H9 (cell line): ENCODE results near the gene PRKAR2B. TPM values are rescaled to one million over a fixed set of nuclear protein-coding genes. Genes with fewer than 3 reads are reported as not detected.

Source experiments
- DNase-seq: peaks from one replicate; pipeline ENCODE4 v3.0.0-alpha.2; 2017
- H2AFZ ChIP-seq: one replicate; pipeline ENCODE4 v1.6.1; 2013; ENCODE audit warnings: mild to moderate bottlenecking, low read length, control low read depth, moderate library complexity
- H2AK5ac ChIP-seq: 2 replicates; pipeline ENCODE4 v1.6.1; 2013; ENCODE audit warnings: low read length, control low read depth, mixed read lengths; ENCODE audit not compliant: insufficient read length
- H2BK120ac ChIP-seq: one replicate; pipeline ENCODE4 v1.6.1; 2013; ENCODE audit warnings: low read depth, mild to moderate bottlenecking, low read length, control low read depth, inconsistent platforms; ENCODE audit not compliant: poor library complexity, severe bottlenecking
- H2BK12ac ChIP-seq: 2 replicates; pipeline ENCODE4 v1.6.1; 2013; ENCODE audit warnings: low read length, control low read depth, mixed read lengths, low read depth; ENCODE audit not compliant: insufficient read length
- H2BK15ac ChIP-seq: 2 replicates; pipeline ENCODE4 v1.6.1; 2013; ENCODE audit warnings: low read depth, low read length, control low read depth
- H2BK20ac ChIP-seq: one replicate; pipeline ENCODE4 v1.6.1; 2013; ENCODE audit warnings: low read depth, mild to moderate bottlenecking, low read length, control low read depth, inconsistent platforms; ENCODE audit not compliant: poor library complexity, severe bottlenecking
- H2BK5ac ChIP-seq: 2 replicates; pipeline ENCODE4 v1.6.1; 2013; ENCODE audit warnings: low read length, control low read depth, mixed read lengths; ENCODE audit not compliant: insufficient read length
- H3K14ac ChIP-seq: 2 replicates; pipeline ENCODE4 v1.6.1; 2013; ENCODE audit warnings: low read length, control low read depth; ENCODE audit not compliant: insufficient read depth
- H3K18ac ChIP-seq: 2 replicates; pipeline ENCODE4 v1.6.1; 2013; ENCODE audit warnings: low read depth, mild to moderate bottlenecking, mixed read lengths, low read length, control low read depth; ENCODE audit not compliant: insufficient read length
- H3K23ac ChIP-seq: 2 replicates; pipeline ENCODE4 v1.6.1; 2013; ENCODE audit warnings: low read length, control low read depth, mixed read lengths, low read depth; ENCODE audit not compliant: insufficient read length
- H3K23me2 ChIP-seq: 2 replicates; pipeline ENCODE4 v1.6.1; 2013; ENCODE audit warnings: low read depth, mild to moderate bottlenecking, mixed read lengths, low read length, control low read depth; ENCODE audit not compliant: insufficient read length, poor library complexity, severe bottlenecking
- H3K27ac ChIP-seq: 2 replicates; pipeline ENCODE4 v1.5.1; 2013; ENCODE audit warnings: low read length, control low read depth, mixed read lengths, low read depth; ENCODE audit not compliant: insufficient read length
- H3K27me3 ChIP-seq: 2 replicates; pipeline ENCODE4 v1.6.1; 2013; ENCODE audit warnings: low read length, control low read depth, inconsistent platforms; ENCODE audit not compliant: insufficient read depth
- H3K4ac ChIP-seq: 2 replicates; pipeline ENCODE4 v1.6.1; 2013; ENCODE audit warnings: low read depth, mild to moderate bottlenecking, control low read depth, inconsistent platforms, low read length, moderate library complexity
- H3K4me1 ChIP-seq: 2 replicates; pipeline ENCODE4 v1.6.1; 2013; ENCODE audit warnings: low read length, control low read depth, inconsistent platforms; ENCODE audit not compliant: insufficient read depth
- H3K4me2 ChIP-seq: 2 replicates; pipeline ENCODE4 v1.6.1; 2013; ENCODE audit warnings: low read length, control low read depth, mixed read lengths; ENCODE audit not compliant: insufficient read length, insufficient read depth
- H3K56ac ChIP-seq: 2 replicates; pipeline ENCODE4 v1.6.1; 2013; ENCODE audit warnings: low read depth, mild to moderate bottlenecking, mixed read lengths, low read length, control low read depth; ENCODE audit not compliant: insufficient read length
- H3K79me1 ChIP-seq: 2 replicates; pipeline ENCODE4 v1.6.1; 2013; ENCODE audit warnings: low read depth, mild to moderate bottlenecking, moderate library complexity, low read length, control low read depth, inconsistent platforms; ENCODE audit not compliant: insufficient read depth, poor library complexity, severe bottlenecking
- H3K79me2 ChIP-seq: 2 replicates; pipeline ENCODE4 v1.6.1; 2013; ENCODE audit warnings: low read length, control low read depth, inconsistent platforms; ENCODE audit not compliant: insufficient read depth
- H3K9ac ChIP-seq: 2 replicates; pipeline ENCODE4 v1.6.1; 2013; ENCODE audit warnings: low read length, control low read depth, mixed read lengths; ENCODE audit not compliant: insufficient read length; ENCODE audit errors: extremely low read depth
- H3K9me3 ChIP-seq: one replicate; pipeline ENCODE4 v1.6.1; 2013; ENCODE audit warnings: low read depth, low read length, inconsistent platforms; ENCODE audit not compliant: control insufficient read depth
- H3T11ph ChIP-seq: one replicate; pipeline ENCODE4 v1.6.1; 2013; ENCODE audit warnings: mild to moderate bottlenecking, low read length, control low read depth, inconsistent platforms
- H4K20me1 ChIP-seq: one replicate; pipeline ENCODE4 v1.6.1; 2013; ENCODE audit not compliant: control insufficient read depth, insufficient read length, insufficient read depth
- H4K5ac ChIP-seq: 2 replicates; pipeline ENCODE4 v1.6.1; 2013; ENCODE audit warnings: low read depth, mild to moderate bottlenecking, mixed read lengths, low read length, control low read depth; ENCODE audit not compliant: insufficient read length
- H4K8ac ChIP-seq: replicated peaks from 2 replicates; pipeline ENCODE4 v1.6.1; 2013; ENCODE audit warnings: low read length, control low read depth, mixed read lengths, low read depth; ENCODE audit not compliant: insufficient read length
- H4K91ac ChIP-seq: 2 replicates; pipeline ENCODE4 v1.6.1; 2013; ENCODE audit warnings: low read depth, mild to moderate bottlenecking, moderate library complexity, mixed read lengths, low read length, control low read depth; ENCODE audit not compliant: insufficient read length
- H3K27ac Mint-ChIP-seq, 3 experiments: 2 replicates in 2 of 3; 3 replicates in 1 of 3; pipeline ENCODE4 v1.8.0; 2020 to 2021; ENCODE audit warnings: mixed read lengths in 3 of 3, mild to moderate bottlenecking in 1 of 3, moderate library complexity in 1 of 3
- H3K27me3 Mint-ChIP-seq: 2 replicates; pipeline ENCODE4 v1.8.0; 2021; ENCODE audit warnings: low read depth, mild to moderate bottlenecking, moderate library complexity, mixed read lengths
- H3K36me3 Mint-ChIP-seq, 3 experiments: 2 replicates in 2 of 3; 3 replicates in 1 of 3; pipeline ENCODE4 v1.8.0; 2020 to 2021; ENCODE audit warnings: low read depth in 3 of 3, mixed read lengths in 3 of 3; ENCODE audit not compliant: insufficient read depth in 1 of 3
- H3K4me1 Mint-ChIP-seq, 2 experiments: 2 replicates each; pipeline ENCODE4 v1.8.0; 2020; ENCODE audit warnings: mixed read lengths in 2 of 2
- H3K4me3 Mint-ChIP-seq, 2 experiments: 2 replicates in 1 of 2; 3 replicates in 1 of 2; pipeline ENCODE4 v1.8.0; 2020 to 2021; ENCODE audit warnings: mild to moderate bottlenecking in 2 of 2, mixed read lengths in 2 of 2, moderate library complexity in 1 of 2
- H3K9me3 Mint-ChIP-seq, 2 experiments: 2 replicates in 1 of 2; 3 replicates in 1 of 2; pipeline ENCODE4 v1.8.0; 2020; ENCODE audit warnings: mild to moderate bottlenecking in 2 of 2, mixed read lengths in 2 of 2, moderate library complexity in 1 of 2
- WGBS: extraction: QIAGEN DNeasy Blood & Tissue Kit; methylation state at CpG from one replicate; pipeline ENCODE4 v1.1.7; 2013; ENCODE audit warnings: missing lambda C conversion rate, low lambda C conversion rate, mixed read lengths; ENCODE audit not compliant: insufficient read length; ENCODE audit errors: extremely low coverage; 5-methylcytosine and 5-hydroxymethylcytosine counted together
- total RNA-seq: library from RNA; stranded (reverse); gene quantifications from 2 replicates; pipeline ENCODE4 v1.2.1, GENCODE V29; 2021
- TF ChIP-seq, protein P1 (sequence below): fragments of 200-600 bp; sonication (generic); conservative IDR thresholded peaks from 3 replicates; pipeline ENCODE4 v1.8.0; 2021; ENCODE audit warnings: antibody characterized with exemption, mild to moderate bottlenecking

Gene PRKAR2B
- total RNA-seq, 1 experiment from 2014 or later = 16.6 TPM

DNA sequence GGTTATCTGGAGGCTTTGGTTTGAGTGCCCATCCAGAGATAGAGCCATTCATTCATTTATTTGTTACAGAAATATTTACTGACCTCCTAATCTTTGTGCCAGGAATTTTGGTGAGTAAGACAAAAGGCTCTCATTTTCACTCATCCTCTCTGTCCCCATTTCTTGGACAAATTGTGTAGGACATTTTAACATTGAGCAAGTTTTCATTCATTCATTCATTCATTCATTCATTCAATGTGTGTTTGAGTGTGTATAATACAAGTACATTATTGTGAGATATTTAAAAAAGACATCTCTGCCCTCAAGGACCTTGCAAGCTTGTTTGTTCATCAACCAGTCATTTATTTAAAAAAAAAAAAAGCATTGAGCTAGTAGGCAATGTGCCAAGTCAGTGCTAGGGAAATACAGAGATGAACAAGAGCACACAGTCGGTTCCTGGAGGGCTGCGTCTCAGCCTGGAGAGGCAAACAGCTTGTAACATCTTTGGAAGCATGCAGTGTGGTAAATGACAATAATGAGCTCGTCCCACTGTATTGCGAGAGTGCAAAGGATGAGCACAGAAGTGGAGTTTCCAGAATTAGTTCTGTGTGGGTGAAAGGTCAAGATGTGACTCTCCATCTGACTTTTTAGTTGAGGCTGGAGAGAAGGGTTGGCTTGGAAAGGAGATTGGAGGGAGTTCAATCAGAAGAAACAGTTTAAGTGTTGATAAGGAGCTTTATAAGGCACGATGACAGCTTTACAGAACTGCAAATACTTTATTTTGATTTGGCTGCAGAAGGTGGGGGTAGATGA is 73.8 kb downstream of the PRKAR2B start:
- Histone ChIP-seq H4K91ac (no peak overlapping the region), H3K79me1 (no peaks in the 10 kb centered on the region), H2BK12ac (no peak overlapping the region), H2BK5ac (no peak overlapping the region), H3K4me2 (no peak overlapping the region), H3K9ac (no peak overlapping the region), H4K8ac (no peak overlapping the region), H3K4me1 (no peaks in the 10 kb centered on the region; the same call in 1 of the 2 replicates), H4K5ac (no peak overlapping the region), H3K56ac (no peak overlapping the region), H3K14ac (no peak overlapping the region), H3T11ph (no peak overlapping the region), H3K4ac (no peak overlapping the region), H3K79me2 (no peaks in the 10 kb centered on the region), H3K9me3 (no peaks in the 10 kb centered on the region), H3K18ac (no peak overlapping the region), H3K23me2 (no peaks in the 10 kb centered on the region), H2AK5ac (no peak overlapping the region), H2AFZ (no peak overlapping the region), H3K27ac (no peak overlapping the region), H2BK20ac (no peak overlapping the region), H4K20me1 (no peaks in the 10 kb centered on the region), H3K23ac (no peak overlapping the region), H2BK120ac (no peak overlapping the region), H3K27me3 (no peaks in the 10 kb centered on the region), H2BK15ac (no peak overlapping the region)
- Mint-ChIP-seq H3K36me3 (no peaks in the 10 kb centered on the region), H3K9me3 (no peaks in the 10 kb centered on the region), H3K4me3 (no peak overlapping the region), H3K4me1 (peaks cover 16 to 18% of the 10 kb centered on the region in 2 experiments), H3K27ac (no peak overlapping the region), H3K27me3 (no peaks in the 10 kb centered on the region)
- no peak for DNase-seq
- no CpG with 5 or more reads among the region's 5 CpGs for WGBS
- TF ChIP-seq, protein P1, sequence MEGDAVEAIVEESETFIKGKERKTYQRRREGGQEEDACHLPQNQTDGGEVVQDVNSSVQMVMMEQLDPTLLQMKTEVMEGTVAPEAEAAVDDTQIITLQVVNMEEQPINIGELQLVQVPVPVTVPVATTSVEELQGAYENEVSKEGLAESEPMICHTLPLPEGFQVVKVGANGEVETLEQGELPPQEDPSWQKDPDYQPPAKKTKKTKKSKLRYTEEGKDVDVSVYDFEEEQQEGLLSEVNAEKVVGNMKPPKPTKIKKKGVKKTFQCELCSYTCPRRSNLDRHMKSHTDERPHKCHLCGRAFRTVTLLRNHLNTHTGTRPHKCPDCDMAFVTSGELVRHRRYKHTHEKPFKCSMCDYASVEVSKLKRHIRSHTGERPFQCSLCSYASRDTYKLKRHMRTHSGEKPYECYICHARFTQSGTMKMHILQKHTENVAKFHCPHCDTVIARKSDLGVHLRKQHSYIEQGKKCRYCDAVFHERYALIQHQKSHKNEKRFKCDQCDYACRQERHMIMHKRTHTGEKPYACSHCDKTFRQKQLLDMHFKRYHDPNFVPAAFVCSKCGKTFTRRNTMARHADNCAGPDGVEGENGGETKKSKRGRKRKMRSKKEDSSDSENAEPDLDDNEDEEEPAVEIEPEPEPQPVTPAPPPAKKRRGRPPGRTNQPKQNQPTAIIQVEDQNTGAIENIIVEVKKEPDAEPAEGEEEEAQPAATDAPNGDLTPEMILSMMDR = no peak
